T follicular helper cell (primary cell): Measurements from ENCODE around the gene CIAO2B.
"Not testable (repeated sequence)": the region's sequence is repeated elsewhere in the genome, so short reads cannot be mapped to it uniquely, and the experiment has no call there.

Experiments used
- DNase-seq: peaks from one replicate; pipeline ENCODE4 v3.0.0-alpha.2; 2020; ENCODE audit warnings: low read depth

Gene CIAO2B

DNA sequence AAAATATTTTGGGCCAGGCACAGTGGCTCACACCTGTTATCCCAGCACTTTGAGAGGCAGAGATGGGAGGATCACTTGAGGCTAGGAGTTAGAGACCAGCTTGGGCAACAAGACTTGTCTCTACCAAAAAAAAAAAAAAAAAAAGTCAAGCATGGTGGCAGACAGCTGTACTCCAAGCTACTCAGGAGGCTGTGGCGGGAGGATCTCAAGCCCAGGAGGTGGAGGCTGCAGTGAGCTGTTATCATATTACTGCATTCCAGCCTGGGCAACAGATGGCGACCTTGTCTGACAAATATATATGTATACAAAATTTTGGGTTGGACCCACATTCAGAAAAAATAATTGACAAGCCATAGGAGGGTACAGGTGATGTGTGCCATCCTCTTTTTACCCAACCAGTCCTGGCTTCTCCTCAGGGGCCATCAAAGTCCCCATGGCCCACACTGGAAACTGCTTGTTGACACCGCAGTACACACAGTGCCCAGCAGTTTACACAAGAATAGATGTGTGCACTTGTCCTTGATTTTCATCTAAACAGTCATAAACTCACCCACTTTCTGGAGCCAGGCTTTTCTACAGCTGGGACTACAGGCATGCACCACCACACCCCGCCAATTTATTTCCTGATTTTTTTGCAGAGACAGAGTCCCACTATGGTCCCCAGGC, 2.8 kb upstream of the CIAO2B start:
- no peak for DNase-seq

DNA sequence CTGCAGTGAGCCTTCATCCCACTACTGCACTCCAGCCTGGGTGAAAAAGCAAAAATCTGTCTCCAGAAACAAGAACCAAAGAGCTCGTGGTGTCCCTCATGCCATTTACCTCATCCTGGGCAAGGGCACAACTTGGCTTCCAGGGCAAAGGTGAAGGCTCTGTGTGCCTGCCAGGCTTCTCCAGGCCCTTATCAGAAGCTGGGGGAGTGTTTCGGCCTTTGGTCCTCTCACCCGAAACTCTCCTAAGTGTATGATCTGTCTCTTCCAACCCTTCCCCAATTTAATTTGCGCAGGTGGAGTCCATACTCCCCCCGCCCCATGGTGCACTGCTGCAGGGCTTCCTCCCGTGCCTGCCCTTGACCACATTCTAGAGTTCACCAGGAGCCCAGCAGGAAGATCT, 2.3 kb upstream of the CIAO2B start:
- DNase-seq = no peak

DNA sequence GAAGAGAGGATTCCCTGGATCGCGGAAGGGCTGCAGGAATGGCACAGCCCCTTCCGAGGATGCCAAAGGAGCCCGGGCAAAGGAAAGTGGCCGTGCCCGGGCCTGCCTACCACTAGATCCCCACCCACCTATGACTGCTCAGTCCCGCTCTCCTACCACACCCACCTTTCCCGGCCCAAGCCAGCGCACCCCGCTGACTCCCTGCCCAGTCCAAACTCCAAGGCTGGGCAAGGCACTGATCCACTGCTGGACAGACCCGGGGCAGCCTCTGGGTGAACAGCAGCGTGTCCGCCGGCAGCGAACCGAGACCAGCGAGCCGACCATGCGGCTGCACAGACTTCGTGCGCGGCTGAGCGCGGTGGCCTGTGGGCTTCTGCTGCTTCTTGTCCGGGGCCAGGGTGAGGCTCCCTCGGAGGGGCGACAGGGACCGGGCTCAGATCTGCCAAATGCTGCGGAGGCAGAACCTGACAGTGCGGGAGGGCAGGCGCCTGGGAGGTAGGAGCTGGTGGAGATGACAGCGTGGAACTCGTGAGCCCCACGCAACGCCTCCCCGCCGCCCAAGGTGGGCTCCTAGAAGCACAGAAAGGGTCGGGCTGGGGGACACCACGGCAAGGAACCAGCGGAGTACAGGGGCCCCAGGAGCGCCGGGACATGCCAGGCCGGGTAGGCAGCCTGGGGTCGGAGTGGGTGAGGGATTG, 1.3 kb upstream of the CIAO2B start, which contains the start of gene CES2:
CES2 (plus strand) TSS at position 203 of the 698 bp plus-strand sequence; CDS start at position 323, 120 bp downstream.
- no peak for DNase-seq

DNA sequence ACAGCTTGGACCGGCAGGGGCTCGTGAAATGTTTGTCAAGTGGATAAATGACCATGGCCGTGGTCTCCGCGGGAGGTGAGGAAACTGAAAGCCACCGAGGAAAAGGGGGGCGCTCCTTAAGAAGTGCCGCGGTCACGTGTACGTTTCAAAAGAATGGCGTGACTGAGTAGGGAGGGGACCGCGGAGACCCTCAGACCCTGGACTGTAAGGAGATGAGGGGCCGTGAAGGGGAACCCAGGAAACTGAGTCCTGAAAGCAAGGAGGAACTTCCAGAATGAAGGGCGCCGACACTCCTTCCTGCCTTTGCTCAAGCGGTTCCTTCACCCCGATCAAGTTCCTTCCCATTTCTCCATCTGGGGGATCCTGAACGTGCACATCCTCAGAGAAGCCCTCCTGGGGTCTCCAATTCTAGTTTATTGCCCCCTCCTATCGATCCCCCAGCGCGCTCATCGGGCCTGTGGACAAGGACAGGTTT, 674 bp upstream of the CIAO2B start:
- not testable (repeated sequence) for DNase-seq

DNA sequence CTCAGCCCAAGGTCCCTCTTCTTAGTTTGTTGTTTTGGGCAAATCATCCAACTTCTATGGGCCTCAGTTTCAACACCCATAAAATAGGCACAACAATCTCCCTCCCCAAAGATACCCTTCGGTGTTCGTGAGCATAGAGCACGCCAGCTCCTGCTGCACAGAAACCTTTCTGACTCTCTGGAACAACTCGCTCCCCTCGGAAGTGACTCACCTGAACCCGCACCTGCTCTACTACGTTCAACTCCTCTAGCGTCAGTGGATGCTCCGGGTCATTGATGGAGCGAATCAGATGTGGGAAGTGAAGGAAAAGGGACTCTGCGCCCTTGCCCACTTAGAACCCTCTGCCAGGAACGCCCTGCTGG, 445 bp downstream of the CIAO2B start:
- DNase-seq = no peak

DNA sequence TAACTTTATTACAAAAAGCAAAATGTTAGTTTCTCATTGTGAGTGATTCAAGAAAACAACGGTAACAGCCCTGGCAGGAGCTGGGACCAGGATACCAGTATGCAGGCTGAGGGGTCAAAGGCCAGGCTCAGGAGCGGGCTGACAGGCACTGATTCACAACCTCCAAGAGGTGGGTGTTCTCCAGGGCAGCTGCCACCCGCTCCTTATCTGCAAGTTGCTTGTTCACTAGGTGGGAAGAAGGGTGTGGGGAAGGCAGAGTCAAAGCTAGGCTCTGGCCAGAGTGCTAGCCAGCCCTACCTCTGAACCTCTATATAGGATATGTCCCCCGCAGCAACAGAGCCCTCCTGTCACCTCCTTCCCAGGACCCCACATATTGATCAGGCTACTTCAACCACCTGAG, 2.1 kb downstream of the CIAO2B start:
- no peak for DNase-seq

DNA sequence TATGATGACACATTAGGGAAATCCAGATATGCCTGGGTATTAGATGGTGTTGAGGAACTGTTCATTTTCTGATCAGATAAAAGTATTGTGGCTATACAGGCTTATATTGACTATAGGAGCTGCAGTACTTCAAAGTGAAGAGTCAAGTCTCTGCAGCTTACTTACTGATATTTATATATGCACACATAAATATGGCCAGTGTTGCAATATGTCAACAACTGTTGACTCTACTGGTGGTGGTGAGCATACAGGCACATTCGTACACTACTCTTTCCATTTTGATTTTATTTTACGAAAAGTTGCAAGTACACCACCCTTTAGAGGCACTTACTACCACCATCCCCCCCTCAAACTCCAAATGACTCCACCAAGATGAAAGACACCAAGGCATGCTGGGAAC, 2.5 kb downstream of the CIAO2B start:
- DNase-seq = no peak

DNA sequence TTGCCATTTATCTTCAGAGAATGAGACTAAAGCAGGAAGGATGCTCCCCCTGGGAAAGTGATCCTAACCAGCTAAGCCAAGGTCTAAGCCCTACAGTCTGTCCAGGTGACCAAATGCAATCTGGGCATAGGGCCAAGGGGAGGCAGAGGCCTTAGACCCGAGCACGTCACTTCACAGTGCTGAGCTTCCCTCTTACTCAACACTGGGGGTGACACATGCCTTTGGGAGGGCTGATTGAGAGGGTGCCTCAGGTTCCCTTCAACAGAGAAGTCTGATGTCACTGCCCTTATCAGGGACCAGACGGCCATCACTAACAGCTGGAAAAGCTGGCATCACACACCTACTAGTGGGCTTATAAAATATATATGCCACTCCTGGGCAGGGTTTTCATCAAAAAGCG, 4.0 kb downstream of the CIAO2B start:
- no peak for DNase-seq

DNA sequence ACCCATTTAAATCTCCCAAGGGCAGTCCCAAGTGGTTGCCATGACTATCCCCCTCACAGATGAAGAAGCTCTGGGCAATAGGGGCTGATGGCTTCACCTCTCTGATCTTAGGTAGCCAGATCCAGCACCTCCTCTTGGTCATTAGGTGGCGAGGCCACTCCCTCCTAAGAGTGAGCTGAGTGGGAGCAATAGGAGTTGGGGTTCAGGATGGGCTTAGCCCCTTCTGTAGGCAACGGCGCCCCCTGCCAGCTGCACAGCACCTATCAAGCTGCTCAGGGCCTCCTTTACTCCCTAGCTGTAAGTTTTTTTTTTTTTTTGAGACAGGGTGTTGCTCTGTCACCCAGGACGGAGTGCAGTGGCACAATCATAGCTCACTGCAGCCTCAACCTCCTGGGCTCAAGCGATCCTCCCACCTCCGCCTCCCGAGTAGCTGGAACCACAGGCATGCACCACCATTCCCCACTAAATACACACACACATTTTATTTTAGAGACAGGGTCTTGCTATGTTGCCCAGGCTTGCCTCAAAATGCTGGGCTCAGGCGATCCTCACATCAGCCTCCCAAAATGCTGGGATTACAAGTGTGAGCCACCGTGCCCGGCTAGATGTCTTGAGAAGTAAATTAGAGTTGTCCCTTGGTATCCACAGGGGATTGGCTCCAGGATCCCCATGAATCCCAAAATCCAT, 5.4 kb downstream of the CIAO2B start:
- DNase-seq = no peak

DNA sequence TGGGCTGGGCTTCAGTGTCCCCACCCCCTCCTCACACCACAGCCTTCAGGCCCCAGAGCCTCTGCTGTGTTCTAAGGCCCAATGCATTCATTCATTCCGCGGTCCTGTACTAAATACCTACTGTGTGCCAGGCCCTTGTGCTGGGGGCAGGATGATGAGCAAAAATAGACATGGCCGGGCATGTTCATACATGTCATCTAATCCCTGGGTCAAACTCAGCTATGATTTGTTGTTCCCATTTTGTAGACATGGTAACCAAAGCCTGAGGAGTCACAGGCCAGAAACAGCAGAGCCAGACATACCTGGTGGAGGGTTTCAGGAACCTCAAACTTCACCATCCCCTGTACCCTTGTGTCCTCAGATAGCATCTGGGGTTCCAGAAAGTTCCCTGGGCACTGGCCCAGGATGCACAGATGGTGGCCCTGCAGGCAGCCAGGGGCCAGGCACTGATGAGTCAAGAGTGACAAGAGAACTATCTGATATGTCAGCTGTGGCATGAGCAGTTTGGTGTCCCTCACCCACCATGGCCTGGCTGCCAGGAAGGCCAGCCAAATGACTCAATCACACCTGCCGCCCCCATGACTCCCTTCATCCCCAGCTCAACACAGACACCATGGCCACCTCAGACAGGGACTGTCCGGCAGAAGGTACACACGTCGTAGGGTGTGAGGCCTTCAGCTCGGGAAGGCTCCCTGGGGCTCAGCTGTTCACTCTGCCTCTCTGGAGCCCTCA, 6.1 kb downstream of the CIAO2B start:
- DNase-seq = no peak

DNA sequence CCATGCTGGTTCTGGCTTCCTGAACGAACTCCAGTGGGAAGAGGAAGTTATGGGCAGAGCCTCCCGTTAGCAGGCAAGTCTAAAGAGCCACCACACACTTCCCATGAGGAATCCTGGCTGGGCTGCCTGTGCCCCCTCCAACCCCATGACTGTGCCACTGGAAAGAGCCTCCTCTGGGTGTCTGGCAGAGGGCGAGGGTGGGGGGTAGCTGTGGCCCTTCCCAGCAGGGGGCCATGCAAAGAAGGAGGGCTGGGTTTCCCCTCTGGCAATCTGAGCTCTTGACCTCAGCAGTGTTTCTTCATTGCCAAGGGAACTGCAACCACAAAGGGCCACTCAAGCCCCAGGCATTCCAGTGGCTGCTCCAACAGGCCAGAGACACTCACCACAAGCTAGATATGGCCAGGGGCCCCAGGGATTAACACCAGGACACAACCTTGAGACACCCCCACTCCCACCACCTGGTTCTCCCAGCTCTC, 7.2 kb downstream of the CIAO2B start:
- no peak for DNase-seq

DNA sequence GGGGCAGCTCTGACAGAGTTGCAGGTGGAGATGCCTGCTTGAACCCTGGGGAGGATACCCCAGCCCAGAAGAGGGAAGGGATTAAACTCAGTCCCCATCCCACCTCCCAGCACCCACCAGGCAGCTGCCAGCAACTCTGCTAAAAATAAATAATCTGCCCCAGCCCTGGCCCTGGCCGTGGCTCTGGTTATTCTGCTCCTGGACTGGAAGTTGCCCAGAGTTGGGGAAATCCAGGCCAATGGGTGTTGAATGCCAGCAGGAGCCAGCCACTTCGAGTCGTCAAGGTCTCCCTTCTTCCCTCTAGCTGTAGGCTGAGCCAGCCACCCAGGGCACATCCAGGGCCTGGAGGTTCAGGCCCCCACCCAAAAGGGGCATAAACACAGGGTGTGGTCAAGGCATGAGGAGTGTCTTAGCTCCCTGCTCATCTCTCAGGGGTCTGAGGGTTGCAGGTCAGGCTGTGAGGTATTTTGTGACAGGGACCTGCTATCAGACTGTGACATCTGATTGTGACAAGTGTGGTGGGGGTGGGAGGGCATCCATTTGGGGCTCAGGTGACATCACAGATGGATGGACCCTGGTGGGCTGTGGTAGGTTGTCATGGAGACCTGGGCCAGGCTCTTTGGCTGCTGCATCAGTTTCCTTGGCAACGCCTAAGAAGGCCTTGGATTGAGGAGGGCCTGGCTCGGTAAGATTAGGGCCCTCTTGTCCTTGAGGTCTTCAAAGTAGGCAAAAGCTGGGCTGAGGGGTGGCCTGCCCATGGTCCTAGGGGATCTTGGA, 7.8 kb downstream of the CIAO2B start:
- no peak for DNase-seq

DNA sequence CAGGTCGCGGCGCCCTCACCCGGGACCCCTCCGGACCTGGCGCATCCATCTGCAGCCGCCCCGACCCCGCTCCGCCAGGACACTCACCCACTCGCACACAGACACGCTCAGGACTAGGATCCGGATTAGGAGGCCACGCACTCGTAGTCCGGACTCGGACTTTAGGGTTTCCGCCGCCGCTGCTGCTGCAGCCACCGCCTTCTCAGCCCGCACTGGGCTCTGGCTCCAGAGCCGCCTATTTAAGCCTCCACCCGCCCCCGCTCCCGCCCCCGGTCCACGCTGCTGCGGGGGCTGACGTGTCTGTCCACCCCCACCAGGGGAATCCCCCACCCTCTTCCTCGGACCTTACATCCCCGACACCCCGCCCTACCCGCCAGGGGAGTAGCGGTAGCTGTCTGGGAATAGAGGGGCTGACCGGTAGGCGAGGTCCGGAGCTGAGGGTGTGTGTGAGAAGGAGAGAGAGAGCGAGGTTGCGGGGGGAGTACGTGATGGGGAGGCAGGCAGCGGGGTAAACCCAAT, 8.8 kb downstream of the CIAO2B start, which contains the start of gene RRAD:
RRAD (minus strand) TSS at position 214 of the 519 bp plus-strand sequence. CDS start 356 bp downstream, outside the sequence.
- no peak for DNase-seq

DNA sequence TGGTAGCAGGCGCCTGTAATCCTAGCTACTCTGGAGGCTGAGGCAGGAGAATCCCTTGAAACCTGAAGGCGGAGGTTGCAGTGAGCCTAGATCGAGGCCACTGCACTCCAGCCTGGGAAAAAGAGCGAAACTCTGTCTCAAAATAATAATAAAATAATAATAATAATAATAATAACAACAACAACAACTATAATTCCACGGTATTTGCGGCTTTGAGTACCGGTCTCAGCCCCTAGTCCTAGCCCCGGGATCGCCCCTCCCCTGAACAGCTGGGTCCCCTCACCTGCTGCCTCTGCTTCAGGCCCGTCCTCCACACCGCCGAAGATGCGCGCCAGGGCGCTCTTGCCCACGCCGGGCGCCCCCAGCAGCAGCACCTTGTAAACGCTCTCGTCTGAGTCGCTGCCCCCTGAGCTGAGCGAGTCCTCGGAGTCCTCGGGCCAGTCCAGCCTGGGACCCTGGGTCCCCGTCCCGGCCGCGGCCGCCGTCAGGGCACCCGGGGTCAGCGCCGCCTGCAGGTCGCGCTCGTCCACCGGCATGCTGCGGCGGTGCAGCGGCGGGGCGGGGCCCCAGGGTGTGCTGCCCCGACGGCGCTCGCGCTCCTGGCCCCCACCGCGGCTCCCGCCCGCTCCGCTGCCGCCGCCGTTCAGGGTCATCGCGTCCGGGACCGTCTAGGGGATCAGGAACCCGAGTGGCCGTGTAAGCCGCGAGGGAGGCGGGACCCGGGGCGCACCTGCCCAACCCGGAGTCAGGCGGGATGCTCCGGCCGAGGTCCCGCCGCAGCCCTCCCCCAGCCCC, 9.5 kb downstream of the CIAO2B start:
- peak; percentile 12 for DNase-seq

DNA sequence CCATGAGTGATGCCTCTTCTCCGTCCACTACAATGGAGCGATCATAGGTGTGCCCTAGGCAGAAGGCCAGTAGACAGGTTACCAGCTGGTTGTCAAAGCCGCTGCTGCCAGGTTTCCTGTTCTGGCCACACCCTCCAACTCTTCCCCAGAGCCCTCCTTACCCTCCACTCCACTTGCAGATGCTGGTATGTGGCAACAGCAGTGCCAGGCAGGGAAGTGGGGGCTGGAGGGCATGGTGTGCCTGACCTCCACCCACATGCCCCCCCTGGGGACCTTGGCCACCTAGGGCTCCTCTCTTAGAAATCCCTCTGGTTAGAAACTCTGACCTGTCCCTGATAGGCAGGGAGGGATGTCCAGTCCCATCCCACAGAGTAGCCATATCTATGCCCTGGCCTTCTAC, 10.3 kb downstream of the CIAO2B start:
- no peak for DNase-seq

DNA sequence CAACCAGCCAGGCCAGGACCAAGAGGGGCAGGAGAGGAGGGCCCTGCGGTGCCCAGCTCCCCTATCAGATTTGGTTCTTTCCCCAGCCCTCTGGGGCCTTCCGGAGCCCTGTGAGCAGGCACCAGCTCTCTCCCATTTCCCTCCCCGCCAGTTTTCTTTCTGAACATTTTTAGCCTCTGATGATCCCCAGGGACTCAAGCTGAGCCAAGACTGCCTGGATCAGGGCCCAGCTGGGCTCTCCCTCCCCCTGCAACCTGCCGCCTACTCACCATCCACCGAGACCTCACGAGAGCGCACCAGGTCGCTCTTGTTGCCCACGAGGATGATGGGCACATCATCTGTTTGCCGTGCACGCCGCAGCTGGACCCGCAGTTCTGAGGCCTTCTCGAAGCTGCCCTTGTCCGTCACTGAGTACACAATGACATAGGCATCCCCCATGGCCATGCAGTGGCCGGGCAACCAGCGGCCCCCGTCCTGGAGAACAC, 10.9 kb downstream of the CIAO2B start:
- no peak for DNase-seq

DNA sequence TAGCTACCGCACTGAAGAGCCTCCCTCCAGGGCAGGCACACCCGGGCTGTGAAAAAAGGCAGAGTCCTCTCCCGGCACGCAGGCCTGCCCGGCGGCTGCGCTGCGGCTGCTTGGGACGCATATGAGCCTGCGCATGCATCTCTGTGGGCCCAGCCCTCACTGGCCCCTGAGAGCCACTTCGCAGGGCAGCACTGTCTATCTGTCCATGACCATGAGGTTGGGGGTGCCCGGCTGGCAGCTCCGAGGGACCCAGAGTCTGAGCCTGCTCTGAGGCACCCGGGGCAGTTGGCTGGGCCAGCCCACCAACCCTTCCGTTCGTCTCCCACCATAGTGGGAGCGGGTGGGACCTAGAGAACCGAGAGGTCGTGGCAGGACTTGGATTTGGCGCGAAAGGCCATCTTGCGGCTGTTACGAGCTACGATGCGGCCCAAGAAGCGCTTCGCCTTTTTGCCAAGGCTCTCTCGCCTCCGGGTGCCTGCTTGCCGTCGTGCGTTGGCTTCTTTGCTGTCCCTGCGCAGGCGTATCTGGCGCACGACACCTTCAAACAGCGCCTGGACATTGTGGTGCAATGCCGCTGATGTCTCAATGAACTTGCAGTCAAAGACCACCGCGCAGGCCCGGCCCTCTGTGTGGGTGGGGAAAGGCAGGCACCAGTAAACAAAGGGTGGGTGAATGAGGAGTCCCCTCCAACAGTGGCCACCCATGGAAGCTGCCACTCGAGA, 12.3 kb downstream of the CIAO2B start:
- no peak for DNase-seq

DNA sequence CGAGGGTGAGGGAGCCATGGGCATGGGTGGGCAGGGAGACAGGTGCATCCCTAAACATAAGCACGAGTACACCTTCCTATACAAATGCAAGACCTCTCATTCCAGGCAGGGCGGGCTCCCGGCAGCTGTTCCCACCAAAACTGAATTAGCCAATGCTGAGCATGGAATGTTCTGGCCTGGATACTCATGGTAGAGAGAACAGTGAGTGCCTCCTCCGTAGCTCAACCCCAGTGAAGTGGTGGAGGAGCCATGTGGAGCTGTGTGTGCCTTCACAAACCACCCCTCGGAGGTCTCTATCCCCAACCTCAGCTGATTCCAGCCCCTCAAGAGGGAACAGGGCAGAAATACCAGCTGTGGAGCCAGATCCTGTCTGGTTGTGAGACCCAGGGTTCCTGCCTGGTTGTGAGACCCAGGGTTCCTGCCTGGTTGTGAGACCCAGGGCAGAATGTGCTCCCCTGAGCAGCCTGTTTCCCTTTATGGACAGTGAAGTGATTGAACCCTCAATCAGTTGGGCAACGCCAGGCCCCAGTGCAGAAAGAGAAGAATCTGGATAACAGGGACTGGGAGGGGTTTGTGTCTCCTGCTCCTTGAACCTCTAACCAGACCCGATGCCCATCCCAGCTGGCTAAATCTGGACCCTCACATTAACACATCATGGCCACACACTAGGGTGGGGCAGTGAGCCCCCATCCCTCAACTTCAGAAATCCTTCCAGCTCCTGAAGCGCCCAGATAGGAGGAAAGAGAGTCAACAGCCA, 13.1 kb downstream of the CIAO2B start:
- DNase-seq = no peak

DNA sequence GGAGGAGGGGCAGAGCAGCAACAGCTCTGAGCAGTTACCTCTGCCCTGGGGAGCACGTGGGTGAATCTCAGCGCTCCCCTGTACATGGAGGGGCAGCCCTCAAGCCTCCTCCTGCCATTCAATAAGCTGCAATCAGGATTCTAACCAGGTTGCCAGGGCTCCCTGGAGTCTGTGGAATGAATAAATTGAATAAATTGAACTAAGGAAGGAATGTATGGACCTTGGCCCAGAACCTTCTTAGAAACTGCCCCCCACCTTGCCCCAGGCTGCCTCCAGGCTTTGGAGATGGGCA, 14.0 kb downstream of the CIAO2B start:
- DNase-seq = no peak
